Measurements from ENCODE around the gene PDCD1LG2.

DNA sequence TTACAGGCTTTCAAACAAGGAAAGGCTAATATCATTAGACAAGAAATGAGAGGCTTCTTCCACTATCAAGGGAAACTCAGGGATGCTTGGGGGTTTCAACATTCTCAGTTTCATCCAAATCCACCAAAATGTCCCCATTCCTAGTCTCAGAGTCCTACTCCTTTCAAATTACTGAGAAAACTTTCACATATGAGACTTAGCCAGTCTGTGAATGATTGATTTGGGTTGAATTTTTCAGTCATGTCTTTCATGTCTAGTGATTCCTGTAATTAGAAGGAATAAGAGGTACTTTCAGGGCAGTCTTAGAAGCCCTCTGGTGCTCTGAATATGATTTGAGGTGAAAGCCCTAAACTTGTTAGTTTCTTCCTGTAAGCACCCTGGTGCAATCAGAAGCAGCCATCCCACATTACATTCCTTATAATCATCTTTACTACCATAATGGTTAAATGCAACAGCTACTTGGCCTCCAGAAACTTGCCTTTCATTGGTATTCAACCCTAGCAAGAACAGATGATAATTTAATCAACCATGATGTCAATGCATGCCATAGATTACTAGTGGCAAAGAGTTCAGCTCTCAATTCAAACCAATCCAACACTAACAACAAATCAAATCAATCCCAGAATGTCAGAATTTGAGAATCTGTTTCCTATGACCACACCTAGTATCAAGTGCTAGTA, 67.8 kb downstream of the PDCD1LG2 start:
- TF ChIP-seq, protein P1, sequence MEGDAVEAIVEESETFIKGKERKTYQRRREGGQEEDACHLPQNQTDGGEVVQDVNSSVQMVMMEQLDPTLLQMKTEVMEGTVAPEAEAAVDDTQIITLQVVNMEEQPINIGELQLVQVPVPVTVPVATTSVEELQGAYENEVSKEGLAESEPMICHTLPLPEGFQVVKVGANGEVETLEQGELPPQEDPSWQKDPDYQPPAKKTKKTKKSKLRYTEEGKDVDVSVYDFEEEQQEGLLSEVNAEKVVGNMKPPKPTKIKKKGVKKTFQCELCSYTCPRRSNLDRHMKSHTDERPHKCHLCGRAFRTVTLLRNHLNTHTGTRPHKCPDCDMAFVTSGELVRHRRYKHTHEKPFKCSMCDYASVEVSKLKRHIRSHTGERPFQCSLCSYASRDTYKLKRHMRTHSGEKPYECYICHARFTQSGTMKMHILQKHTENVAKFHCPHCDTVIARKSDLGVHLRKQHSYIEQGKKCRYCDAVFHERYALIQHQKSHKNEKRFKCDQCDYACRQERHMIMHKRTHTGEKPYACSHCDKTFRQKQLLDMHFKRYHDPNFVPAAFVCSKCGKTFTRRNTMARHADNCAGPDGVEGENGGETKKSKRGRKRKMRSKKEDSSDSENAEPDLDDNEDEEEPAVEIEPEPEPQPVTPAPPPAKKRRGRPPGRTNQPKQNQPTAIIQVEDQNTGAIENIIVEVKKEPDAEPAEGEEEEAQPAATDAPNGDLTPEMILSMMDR (IDR thresholded peaks at IDR 0.05; ENCODE audit: low read length): no peak
- no peak for TF ChIP-seq EZH2 (optimal IDR thresholded peaks at IDR 0.05; ENCODE audit: low read depth, low read length)
- TF ChIP-seq EZH2phosphoT487 (IDR thresholded peaks at IDR 0.05; ENCODE audit: low read length): no peak
